Measurements from ENCODE around the gene TICAM1. TPM values are rescaled to one million over a fixed set of nuclear protein-coding genes. Genes with fewer than 3 reads are reported as not detected.
A peak's percentile ranks its signal among the peaks of the same experiment; 100 is the strongest.
"Not testable (repeated sequence)": the region's sequence is repeated elsewhere in the genome, so short reads cannot be mapped to it uniquely, and the experiment has no call there.

Gene TICAM1
- polyA plus RNA-seq, 1 experiment = 1.9 TPM

GRCh38 chr19:4851551-4852290 is 20.2 kb upstream of the TICAM1 start:
- peak; percentile 88 for TF ChIP-seq CTCF (IDR thresholded peaks at IDR 0.05; ENCODE audit: insufficient read depth, low read depth, low read length)
- Histone ChIP-seq H3K36me3 (ENCODE audit: control insufficient read depth, insufficient read depth, low read length) (peaks cover 42% of the 10 kb centered on the region), H3K4me3 (ENCODE audit: low read depth, low read length) (no peak overlapping the region), H3K27me3 (ENCODE audit: control insufficient read depth, insufficient read depth, low read length) (no peaks in the 10 kb centered on the region)
- DNase-seq (ENCODE audit: low read depth) = no peak
- ChIA-PET POLR2A (no interaction called here), CTCF (interaction anchor here (0.6 to 13.8 kb wide), 23 partner anchors 8 to 387 kb away, joined by 3 to 225 read pairs (median 6); no protein-coding TSS in a partner anchor)

GRCh38 chr19:4849019-4849418 is 17.5 kb upstream of the TICAM1 start:
- no peak for DNase-seq (ENCODE audit: low read depth)
- ChIA-PET CTCF (interaction anchor here (0.9 to 13.8 kb wide), 3 partner anchors 18 to 42 kb away, joined by 3 to 225 read pairs (median 7); partner anchors contain the start of gene PLIN3), POLR2A (no interaction called here)
- Histone ChIP-seq H3K36me3 (ENCODE audit: control insufficient read depth, insufficient read depth, low read length) (peaks cover 42% of the 10 kb centered on the region), H3K4me3 (ENCODE audit: low read depth, low read length) (no peak overlapping the region), H3K27me3 (ENCODE audit: control insufficient read depth, insufficient read depth, low read length) (no peaks in the 10 kb centered on the region)
- TF ChIP-seq CTCF (IDR thresholded peaks at IDR 0.05; ENCODE audit: insufficient read depth, low read depth, low read length) = no peak

GRCh38 chr19:4847190-4847973 is 15.9 kb upstream of the TICAM1 start:
- Histone ChIP-seq H3K27me3 (ENCODE audit: control insufficient read depth, insufficient read depth, low read length) (no peaks in the 10 kb centered on the region), H3K4me3 (ENCODE audit: low read depth, low read length) (no peak overlapping the region), H3K36me3 (ENCODE audit: control insufficient read depth, insufficient read depth, low read length) (peaks cover 45% of the 10 kb centered on the region)
- CTCF ChIA-PET = interaction anchor here (0.8 to 13.8 kb wide), 4 partner anchors 34 to 191 kb away, joined by 3 to 225 read pairs (median 4); no protein-coding TSS in a partner anchor
- TF ChIP-seq CTCF (IDR thresholded peaks at IDR 0.05; ENCODE audit: insufficient read depth, low read depth, low read length) = no peak
- DNase-seq (ENCODE audit: low read depth) = no peak
- POLR2A ChIA-PET = no interaction called here

GRCh38 chr19:4845975-4846374 is 14.5 kb upstream of the TICAM1 start:
- H3K36me3 ChIP-seq (ENCODE audit: control insufficient read depth, insufficient read depth, low read length) = peaks cover 38% of the 10 kb centered on the region
- ChIA-PET CTCF (interaction anchor here (1.2 to 13.8 kb wide), 7 partner anchors 11 to 193 kb away, joined by 3 to 225 read pairs (median 5); partner anchors contain the start of genes FEM1A and PLIN3), POLR2A (interaction anchor here (0.6 kb wide), 2 partner anchors 11 to 14 kb away, joined by 3 to 9 read pairs; no protein-coding TSS in a partner anchor)
- H3K27me3 ChIP-seq (ENCODE audit: control insufficient read depth, insufficient read depth, low read length); DNase-seq (ENCODE audit: low read depth); H3K4me3 ChIP-seq (ENCODE audit: low read depth, low read length): not testable (repeated sequence)

GRCh38 chr19:4844348-4845179 is 13.1 kb upstream of the TICAM1 start:
- DNase-seq (ENCODE audit: low read depth) = no peak
- no peak for TF ChIP-seq CTCF (IDR thresholded peaks at IDR 0.05; ENCODE audit: insufficient read depth, low read depth, low read length)
- Histone ChIP-seq H3K4me3 (ENCODE audit: low read depth, low read length) (no peak overlapping the region), H3K27me3 (ENCODE audit: control insufficient read depth, insufficient read depth, low read length) (no peaks in the 10 kb centered on the region), H3K36me3 (ENCODE audit: control insufficient read depth, insufficient read depth, low read length) (peaks cover 37% of the 10 kb centered on the region)
- CTCF ChIA-PET = interaction anchor here (0.8 to 13.8 kb wide), 7 partner anchors 10 to 54 kb away, joined by 3 to 225 read pairs (median 4); partner anchors contain the start of genes FEM1A and PLIN3
- POLR2A ChIA-PET = no interaction called here

Measured in BJ (cell line).